ENCODE data around the gene DNAJC13. TPM values are rescaled to one million over a fixed set of nuclear protein-coding genes. Genes with fewer than 3 reads are reported as not detected.

Gene DNAJC13
- polyA plus RNA-seq, 3 donors: 18.7 to 32.3 (median 20.8) TPM

- Histone ChIP-seq H3K27ac (ENCODE audit: low read depth in 1 of 2, low read length in 2 of 2) (peak overlapping the region in 1 of 2 donors; percentile 54), H3K36me3 (replicated peaks in 1 of 2; ENCODE audit: control insufficient read depth in 1 of 2, insufficient read depth in 2 of 2, low read length in 2 of 2) (peaks cover 34 to 39% of the 10 kb centered on the region in 2 donors), H4K20me1 (ENCODE audit: insufficient read depth, low read length) (no peaks in the 10 kb centered on the region), H3K27me3 (ENCODE audit: control insufficient read depth in 2 of 2, insufficient read depth in 2 of 2, low read length in 2 of 2) (no peaks in the 10 kb centered on the region), H2AFZ (ENCODE audit: insufficient read depth, low read depth, low read length, poor library complexity, severe bottlenecking) (no peak overlapping the region), H3K9me3 (replicated peaks in 1 of 2; ENCODE audit: control insufficient read depth in 1 of 2, insufficient read depth in 1 of 2, low read length in 2 of 2) (no peaks in the 10 kb centered on the region), H3K4me2 (replicated peaks; ENCODE audit: extremely low read depth, low read length, poor library complexity, severe bottlenecking) (peak overlapping the region; percentile 2), H3K4me3 (replicated peaks in 1 of 3; ENCODE audit: low read depth in 2 of 3, low read length in 3 of 3) (no peak overlapping the region), H3K4me1 (ENCODE audit: control insufficient read depth in 1 of 2, insufficient read depth in 2 of 2, low read length in 2 of 2) (peaks cover 24 to 37% of the 10 kb centered on the region in 2 donors), H3K9ac (ENCODE audit: insufficient read depth, low read length, poor library complexity, severe bottlenecking) (no peak overlapping the region), H3K79me2 (ENCODE audit: insufficient read depth, low read length) (no peaks in the 10 kb centered on the region)
- peaks cover 0 to 3% (median 0%) of the 10 kb centered on the region in 7 donors for H3K9me3 Mint-ChIP-seq
- DNase-seq: peak; percentile 31 to 77 (median 66)
- peaks cover 37 to 43% of the 10 kb centered on the region in 2 donors for H3K36me3 Mint-ChIP-seq
- H3K4me3 Mint-ChIP-seq: peak overlapping the region in 1 of 2 donors; percentile 20
- H3K27me3 Mint-ChIP-seq (ENCODE audit: low read depth in 3 of 3): peaks cover 0 to 3% (median 0%) of the 10 kb centered on the region in 3 donors
- H3K4me1 Mint-ChIP-seq: peaks cover 48% of the 10 kb centered on the region
- peak overlapping the region in 6 of 7 donors; percentile 20 to 77 (median 68) for H3K27ac Mint-ChIP-seq
- intact Hi-C loops (cut with micrococcal nuclease): no loop called here
- no peak for TF ChIP-seq CTCF (IDR thresholded peaks at IDR 0.05)
- no CpG with 5 or more reads among the region's 2 CpGs for WGBS (ENCODE audit: insufficient coverage)
Observed at GRCh38 chr3:132543011-132543739, 125.9 kb downstream of the DNAJC13 start.

- Histone ChIP-seq H3K4me2 (replicated peaks; ENCODE audit: extremely low read depth, low read length, poor library complexity, severe bottlenecking) (no peak overlapping the region), H3K9me3 (replicated peaks in 1 of 2; ENCODE audit: control insufficient read depth in 1 of 2, insufficient read depth in 1 of 2, low read length in 2 of 2) (no peaks in the 10 kb centered on the region), H3K79me2 (ENCODE audit: insufficient read depth, low read length) (no peaks in the 10 kb centered on the region), H3K4me3 (replicated peaks in 1 of 3; ENCODE audit: low read depth in 2 of 3, low read length in 3 of 3) (no peak overlapping the region), H2AFZ (ENCODE audit: insufficient read depth, low read depth, low read length, poor library complexity, severe bottlenecking) (no peak overlapping the region), H4K20me1 (ENCODE audit: insufficient read depth, low read length) (no peaks in the 10 kb centered on the region), H3K36me3 (replicated peaks in 1 of 2; ENCODE audit: control insufficient read depth in 1 of 2, insufficient read depth in 2 of 2, low read length in 2 of 2) (peaks cover 24 to 29% of the 10 kb centered on the region in 2 donors), H3K9ac (ENCODE audit: insufficient read depth, low read length, poor library complexity, severe bottlenecking) (no peak overlapping the region), H3K4me1 (ENCODE audit: control insufficient read depth in 1 of 2, insufficient read depth in 2 of 2, low read length in 2 of 2) (peaks cover 24 to 37% of the 10 kb centered on the region in 2 donors), H3K27me3 (ENCODE audit: control insufficient read depth in 2 of 2, insufficient read depth in 2 of 2, low read length in 2 of 2) (no peaks in the 10 kb centered on the region), H3K27ac (ENCODE audit: low read depth in 1 of 2, low read length in 2 of 2) (no peak overlapping the region)
- Mint-ChIP-seq H3K27me3 (ENCODE audit: low read depth in 3 of 3) (peaks cover 0 to 3% (median 0%) of the 10 kb centered on the region in 3 donors), H3K36me3 (peaks cover 30 to 34% of the 10 kb centered on the region in 2 donors), H3K4me3 (no peak overlapping the region), H3K4me1 (peaks cover 49% of the 10 kb centered on the region), H3K27ac (peak overlapping the region in 1 of 7 donors; percentile 49), H3K9me3 (peaks cover 0 to 3% (median 0%) of the 10 kb centered on the region in 7 donors)
- intact Hi-C loops (cut with micrococcal nuclease): no loop called here
- no peak for TF ChIP-seq CTCF (IDR thresholded peaks at IDR 0.05)
- DNase-seq: no peak
- 87% methylated on average over 2 of the region's 2 CpGs for WGBS (ENCODE audit: insufficient coverage)
Observed at GRCh38 chr3:132544130-132544529, 126.8 kb downstream of the DNAJC13 start.
